GM12878 (cell line): ENCODE results near the gene DUSP14. TPM values are rescaled to one million over a fixed set of nuclear protein-coding genes. Genes with fewer than 3 reads are reported as not detected.
A peak's percentile ranks its signal among the peaks of the same experiment; 100 is the strongest.

Source experiments
- CHD2 ChIP-seq: IDR thresholded peaks from 2 replicates; pipeline ENCODE4 v1.6.1; 2011; ENCODE audit warnings: low read depth, low read length, improper control_type of control experiment, borderline replicate concordance
- EED ChIP-seq: sonication (generic); IDR thresholded peaks from 2 replicates; pipeline ENCODE4 v1.6.1; 2016; ENCODE audit warnings: antibody characterized with exemption, low read depth
- EGR1 ChIP-seq, 2 experiments: IDR thresholded peaks; 1 replicate in 1 of 2; 2 replicates in 1 of 2; pipeline ENCODE4 v1.6.1; 2011 to 2012; ENCODE audit warnings: low read depth in 2 of 2, low read length in 2 of 2, borderline replicate concordance in 1 of 2, mild to moderate bottlenecking in 1 of 2, moderate library complexity in 1 of 2
- ELK1 ChIP-seq: IDR thresholded peaks from 2 replicates; pipeline ENCODE4 v1.6.1; 2012; ENCODE audit warnings: low read depth, low read length, improper control_type of control experiment
- IKZF1 ChIP-seq: fragments of 450-650 bp; conservative IDR thresholded peaks from 2 replicates; pipeline ENCODE4 v1.6.1; 2017; ENCODE audit warnings: antibody characterized with exemption, mild to moderate bottlenecking
- IKZF2 ChIP-seq, 2 experiments: fragments of 450-650 bp; IDR thresholded peaks; 2 replicates each; pipeline ENCODE4 v1.6.1; 2017; ENCODE audit warnings: mild to moderate bottlenecking in 2 of 2, moderate library complexity in 2 of 2
- JUNB ChIP-seq: IDR thresholded peaks from 2 replicates; pipeline ENCODE4 v1.6.1; 2016; ENCODE audit warnings: antibody characterized with exemption, mild to moderate bottlenecking
- MEF2B ChIP-seq: fragments of 450-650 bp; IDR thresholded peaks from 2 replicates; pipeline ENCODE4 v1.6.1; 2018; ENCODE audit warnings: mild to moderate bottlenecking, moderate library complexity; ENCODE audit not compliant: partially characterized antibody, poor library complexity, severe bottlenecking
- MTA3 ChIP-seq: IDR thresholded peaks from 2 replicates; pipeline ENCODE4 v1.6.1; 2012; ENCODE audit warnings: low read length, inconsistent platforms, borderline replicate concordance
- MYC ChIP-seq: IDR thresholded peaks from 2 replicates; pipeline ENCODE4 v1.6.1; 2011; ENCODE audit warnings: mild to moderate bottlenecking, low read length, moderate library complexity, inconsistent platforms; ENCODE audit not compliant: insufficient read depth, insufficient replicate concordance, insufficient read length, severe bottlenecking
- NFIC ChIP-seq: IDR thresholded peaks from 2 replicates; pipeline ENCODE4 v1.6.1; 2012; ENCODE audit warnings: low read depth, mild to moderate bottlenecking, inconsistent platforms, low read length, moderate library complexity
- NFYA ChIP-seq: IDR thresholded peaks from 2 replicates; pipeline ENCODE4 v1.6.1; 2011; ENCODE audit warnings: low read depth, mild to moderate bottlenecking, low read length, improper control_type of control experiment, borderline replicate concordance
- NRF1 ChIP-seq: conservative IDR thresholded peaks from 2 replicates; pipeline ENCODE4 v1.6.1; 2011; ENCODE audit warnings: mild to moderate bottlenecking, low read depth, low read length, improper control_type of control experiment
- RB1 ChIP-seq: fragments of 450-650 bp; formaldehyde crosslinking; IDR thresholded peaks from 2 replicates; pipeline ENCODE4 v1.6.1; 2017; ENCODE audit warnings: mild to moderate bottlenecking, borderline replicate concordance
- RELA ChIP-seq: fragments of 450-650 bp; IDR thresholded peaks from 2 replicates; pipeline ENCODE4 v1.8.0; 2014; ENCODE audit warnings: borderline replicate concordance; ENCODE audit not compliant: partially characterized antibody
- RELB ChIP-seq: fragments of 450-650 bp; IDR thresholded peaks from 2 replicates; pipeline ENCODE4 v1.6.1; 2017; ENCODE audit warnings: low read depth, mild to moderate bottlenecking, moderate library complexity
- SREBF2 ChIP-seq: IDR thresholded peaks from 2 replicates; pipeline ENCODE4 v1.6.1; 2012; ENCODE audit warnings: mild to moderate bottlenecking, low read length
- TCF3 ChIP-seq: IDR thresholded peaks from 2 replicates; pipeline ENCODE4 v1.6.1; 2012; ENCODE audit warnings: low read depth, mild to moderate bottlenecking, low read length, borderline replicate concordance; ENCODE audit not compliant: insufficient read depth
- USF1 ChIP-seq: IDR thresholded peaks from 2 replicates; pipeline ENCODE4 v1.6.1; 2011; ENCODE audit warnings: borderline replicate concordance, low read depth, mild to moderate bottlenecking, moderate library complexity, mixed read lengths, low read length; ENCODE audit not compliant: insufficient read depth; ENCODE audit errors: extremely low read length
- YBX1 ChIP-seq: fragments of 450-650 bp; IDR thresholded peaks from 2 replicates; pipeline ENCODE4 v1.6.1; 2016; ENCODE audit warnings: antibody characterized with exemption
- ZNF687 ChIP-seq: fragments of 450-650 bp; IDR thresholded peaks from 2 replicates; pipeline ENCODE4 v1.6.1; 2017; ENCODE audit warnings: mild to moderate bottlenecking, moderate library complexity
- polyA plus RNA-seq, 11 experiments: library from polyadenylated mRNA; depleted of rRNA in 4 of 11; unstranded in 6 of 11; stranded (reverse) in 5 of 11; fragments of >200 nt; fragmentation: Nextera tagmentation in 4 of 11; fragmentation: Illumina TruSeq in 1 of 11; extraction: Ambion mirVana in 4 of 11; extraction: Trizol in 1 of 11; gene quantifications; 1 replicate in 1 of 11; 2 replicates in 10 of 11; pipeline versions ENCODE4 v1.2.1 to v1.2.3, GENCODE V29; 2011 to 2016; ENCODE audit warnings: inconsistent platforms in 2 of 11, missing spikeins in 2 of 11, low read depth in 1 of 11
- total RNA-seq, 4 experiments: library from RNA; depleted of rRNA in 3 of 4; stranded (reverse); fragments of >200 nt in 3 of 4; fragmentation: Illumina TruSeq in 1 of 4; extraction: Trizol in 1 of 4; gene quantifications; 2 replicates each; pipeline versions ENCODE4 v1.2.1 to v1.2.3, GENCODE V29; 2013 to 2021

The DUSP14 gene
- total and polyA plus RNA-seq, 10 of the 15 experiments (the other 5 are each of a cell fraction or from before 2014, with no cell fraction given): 14.5 to 36.5 (median 24.4) TPM

- TF ChIP-seq RELB (peak; percentile 98), SREBF2 (no peak), CHD2 (peak; percentile 67; the same call in 1 of the 2 replicates), TCF3 (no peak), NFIC (peak; percentile 63; the same call in 1 of the 2 replicates), ZNF687 (0 out of 2 replicates have a peak, but pooled peaks have one; percentile 22), MTA3 (no peak), NFYA (no peak), USF1 (no peak), EGR1 (IDR thresholded peaks at IDR 0.05; ENCODE audit: borderline replicate concordance in 1 of 2, low read depth in 2 of 2, low read length in 2 of 2) (no peak), RELA (no peak), EED (peak; percentile 72), MEF2B (peak; percentile 93), NRF1 (no peak), IKZF1 (peak; percentile 95), YBX1 (no peak), IKZF2 (IDR thresholded peaks at IDR 0.05) (peak; percentile 99), JUNB (peak; percentile 43), MYC (no peak), ELK1 (no peak), RB1 (no peak)
Observed at GRCh38 chr17:37446027-37446426, 43.7 kb upstream of the DUSP14 start (continued).
